ENCODE data around the gene UNKL.

The UNKL gene

GRCh38 chr16:1408171-1408837 is 6.2 kb downstream of the UNKL start:
- no peaks in the 10 kb centered on the region for H3K9me3 ChIP-seq (ENCODE audit: severe bottlenecking)
- ATAC-seq (ENCODE audit: low read depth) (peak; percentile 91), DNase-seq (ENCODE audit: low spot score) (peak; percentile 90)
- H3K36me3 ChIP-seq (ENCODE audit: low read depth): no peaks in the 10 kb centered on the region
- H3K4me3 ChIP-seq (ENCODE audit: severe bottlenecking): peak overlapping the region; percentile 31
- H3K4me1 ChIP-seq (ENCODE audit: insufficient read depth, poor library complexity, severe bottlenecking): no peaks in the 10 kb centered on the region
- TF ChIP-seq CTCF (IDR thresholded peaks at IDR 0.05; ENCODE audit: poor library complexity, severe bottlenecking): no peak
- H3K27me3 ChIP-seq (ENCODE audit: insufficient read depth, poor library complexity, severe bottlenecking): no peaks in the 10 kb centered on the region
- no peak overlapping the region for H3K27ac ChIP-seq (ENCODE audit: poor library complexity, severe bottlenecking)

DNA sequence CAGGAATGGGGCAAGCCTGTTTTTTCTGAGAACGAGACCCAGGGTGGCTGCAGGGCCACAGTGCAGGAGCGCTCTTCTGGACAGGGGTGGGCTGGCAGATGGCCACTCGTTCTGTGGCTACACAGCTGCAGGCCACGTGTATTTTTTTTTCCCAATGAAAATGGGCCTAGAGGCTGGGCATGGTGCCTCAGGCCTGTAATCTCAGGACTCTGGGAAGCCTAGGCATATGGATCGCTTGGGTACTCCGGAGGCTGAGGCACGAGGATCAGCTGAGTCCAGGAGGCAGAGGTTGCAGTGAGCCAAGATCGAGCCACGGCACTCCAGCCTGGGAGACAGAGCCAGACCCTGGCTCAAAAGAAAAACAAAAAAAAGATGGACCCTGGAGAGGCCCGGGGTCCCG is 6.8 kb downstream of the UNKL start:
- H3K4me3 ChIP-seq (ENCODE audit: severe bottlenecking): peak overlapping the region; percentile 31
- no peak for TF ChIP-seq CTCF (IDR thresholded peaks at IDR 0.05; ENCODE audit: poor library complexity, severe bottlenecking)
- ATAC-seq (ENCODE audit: low read depth) (no peak; the same call in 2 of the 3 replicates), DNase-seq (ENCODE audit: low spot score) (no peak)
- H3K4me1 ChIP-seq (ENCODE audit: insufficient read depth, poor library complexity, severe bottlenecking): no peaks in the 10 kb centered on the region
- no peak overlapping the region for H3K27ac ChIP-seq (ENCODE audit: poor library complexity, severe bottlenecking)
- H3K9me3 ChIP-seq (ENCODE audit: severe bottlenecking): no peaks in the 10 kb centered on the region
- no peaks in the 10 kb centered on the region for H3K27me3 ChIP-seq (ENCODE audit: insufficient read depth, poor library complexity, severe bottlenecking)
- H3K36me3 ChIP-seq (ENCODE audit: low read depth): no peaks in the 10 kb centered on the region

DNA sequence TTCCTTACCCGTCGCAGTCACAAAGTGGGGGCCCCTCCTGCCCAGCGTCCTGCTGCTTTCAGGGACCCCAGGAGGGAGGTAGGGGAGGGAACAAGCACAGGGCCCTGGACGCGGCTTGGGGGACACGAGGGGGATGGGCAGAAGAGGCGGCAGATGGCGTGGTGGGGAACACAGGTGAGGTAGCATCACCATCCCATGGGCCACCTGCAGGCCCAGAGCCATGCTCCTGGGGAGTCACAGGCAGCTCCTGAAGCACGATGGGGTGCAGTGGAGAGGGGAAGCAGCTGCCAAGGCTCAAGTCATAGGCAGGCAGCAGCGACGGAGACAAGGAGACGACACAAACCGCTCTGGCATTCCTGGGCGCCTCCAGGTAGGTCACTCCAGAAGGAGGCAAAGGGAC is 10.8 kb downstream of the UNKL start:
- H3K4me1 ChIP-seq (ENCODE audit: insufficient read depth, poor library complexity, severe bottlenecking): no peaks in the 10 kb centered on the region
- H3K36me3 ChIP-seq (ENCODE audit: low read depth): no peaks in the 10 kb centered on the region
- no peaks in the 10 kb centered on the region for H3K27me3 ChIP-seq (ENCODE audit: insufficient read depth, poor library complexity, severe bottlenecking)
- no peak for TF ChIP-seq CTCF (IDR thresholded peaks at IDR 0.05; ENCODE audit: poor library complexity, severe bottlenecking)
- DNase-seq (ENCODE audit: low spot score) (peak; percentile 57), ATAC-seq (ENCODE audit: low read depth) (no peak)
- no peak overlapping the region for H3K27ac ChIP-seq (ENCODE audit: poor library complexity, severe bottlenecking)
- H3K9me3 ChIP-seq (ENCODE audit: severe bottlenecking): no peaks in the 10 kb centered on the region
- H3K4me3 ChIP-seq (ENCODE audit: severe bottlenecking): no peak overlapping the region

- H3K4me1 ChIP-seq (ENCODE audit: insufficient read depth, poor library complexity, severe bottlenecking): no peaks in the 10 kb centered on the region
- no peak for TF ChIP-seq CTCF (IDR thresholded peaks at IDR 0.05; ENCODE audit: poor library complexity, severe bottlenecking)
- no peaks in the 10 kb centered on the region for H3K9me3 ChIP-seq (ENCODE audit: severe bottlenecking)
- no peak overlapping the region for H3K4me3 ChIP-seq (ENCODE audit: severe bottlenecking)
- DNase-seq (ENCODE audit: low spot score) (peak; percentile 59), ATAC-seq (ENCODE audit: low read depth) (no peak)
- no peaks in the 10 kb centered on the region for H3K36me3 ChIP-seq (ENCODE audit: low read depth)
- H3K27ac ChIP-seq (ENCODE audit: poor library complexity, severe bottlenecking): no peak overlapping the region
- H3K27me3 ChIP-seq (ENCODE audit: insufficient read depth, poor library complexity, severe bottlenecking): no peaks in the 10 kb centered on the region
Observed at GRCh38 chr16:1403036-1403435, 11.5 kb downstream of the UNKL start.

- Histone ChIP-seq H3K4me1 (ENCODE audit: insufficient read depth, poor library complexity, severe bottlenecking) (no peaks in the 10 kb centered on the region), H3K36me3 (ENCODE audit: low read depth) (no peaks in the 10 kb centered on the region), H3K27me3 (ENCODE audit: insufficient read depth, poor library complexity, severe bottlenecking) (no peaks in the 10 kb centered on the region), H3K4me3 (ENCODE audit: severe bottlenecking) (no peak overlapping the region), H3K27ac (ENCODE audit: poor library complexity, severe bottlenecking) (no peak overlapping the region), H3K9me3 (ENCODE audit: severe bottlenecking) (no peaks in the 10 kb centered on the region)
- no peak for DNase-seq (ENCODE audit: low spot score)
- TF ChIP-seq CTCF (IDR thresholded peaks at IDR 0.05; ENCODE audit: poor library complexity, severe bottlenecking): no peak
- no peak for ATAC-seq (ENCODE audit: low read depth)
Observed at GRCh38 chr16:1401758-1402154, 12.7 kb downstream of the UNKL start.

All from RWPE2 (cell line).